GM12878 (cell line): ENCODE data around the gene RAP1GDS1. TPM values are rescaled to one million over a fixed set of nuclear protein-coding genes. Genes with fewer than 3 reads are reported as not detected.

Experiments used
- ATAC-seq: fragments of 200-7000 bp; cut with Tn5 transposase; 3 replicates; pipeline ENCODE4 v1.9.1; 2020; ENCODE audit warnings: mild to moderate bottlenecking, moderate library complexity
- BruUV-seq: library from RNA; stranded (reverse); fragments of 400-500 nt; replicated peaks from 2 replicates; lab custom pipeline; 2021; lab: Mats Ljungman, UMichigan
- CTCF ChIA-PET: fragments of 300-600 bp; sonication (Branson Sonifier 250); formaldehyde crosslinking; extraction: SDS; loops from one replicate; lab custom pipeline; 2021; ENCODE audit warnings: inconsistent platforms; lab: Yijun Ruan, JAX
- POLR2A ChIA-PET: fragments of 350-600 bp; formaldehyde crosslinking; extraction: SDS; loops from one replicate; lab custom pipeline; 2021; ENCODE audit warnings: inconsistent platforms; lab: Charles Lee
- RAD21 ChIA-PET: fragments of 300-600 bp; sonication (Branson Sonifier 250); formaldehyde crosslinking; loops from one replicate; lab custom pipeline; 2023; ENCODE audit warnings: antibody characterized with exemption; ENCODE audit not compliant: unreplicated experiment; lab: Charles Lee
- SMC1A ChIA-PET: fragments of 300-600 bp; sonication (Branson Sonifier 250); formaldehyde crosslinking; loops from one replicate; lab custom pipeline; 2023; ENCODE audit not compliant: unreplicated experiment, uncharacterized antibody; lab: Charles Lee
- DNase-seq: peaks from one replicate; pipeline ENCODE4 v3.0.0-alpha.2; 2011; ENCODE audit warnings: low read depth, low spot score
- FAIRE-seq: peaks from 3 replicates; lab custom pipeline; 2011; peaks lifted over from hg19 to GRCh38; lab: Jason Lieb, UNC
- H2AFZ ChIP-seq: 2 replicates; pipeline ENCODE4 v1.6.0; 2011; ENCODE audit warnings: low read depth, low read length, control low read depth; ENCODE audit not compliant: control insufficient read depth
- H3K27ac ChIP-seq: 2 replicates; pipeline ENCODE4 v1.5.1; 2011; ENCODE audit warnings: control low read depth; ENCODE audit not compliant: control insufficient read depth, insufficient read depth
- H3K27me3 ChIP-seq, 2 experiments: replicated peaks in 1 of 2; 2 replicates each; pipeline versions ENCODE4 v1.6.0 to v1.6.1; 2011; ENCODE audit warnings: low read length in 1 of 2; ENCODE audit not compliant: control insufficient read depth in 2 of 2, insufficient read depth in 2 of 2
- H3K36me3 ChIP-seq, 2 experiments: 2 replicates each; pipeline ENCODE4 v1.5.1; 2011; ENCODE audit warnings: low read length in 1 of 2; ENCODE audit not compliant: control insufficient read depth in 2 of 2, insufficient read depth in 2 of 2
- H3K4me1 ChIP-seq: 2 replicates; pipeline ENCODE4 v1.6.1; 2011; ENCODE audit warnings: mild to moderate bottlenecking, low read length, moderate library complexity, mixed read lengths; ENCODE audit not compliant: control insufficient read depth, insufficient read depth
- H3K4me2 ChIP-seq: 2 replicates; pipeline ENCODE4 v1.6.0; 2011; ENCODE audit warnings: control low read depth; ENCODE audit not compliant: control insufficient read depth, insufficient read depth
- H3K4me3 ChIP-seq: fragments of 200-600 bp; sonication (generic); 2 replicates; pipeline ENCODE4 v1.5.1; 2016
- H3K79me2 ChIP-seq: 2 replicates; pipeline ENCODE4 v1.6.0; 2011; ENCODE audit warnings: low read length; ENCODE audit not compliant: control insufficient read depth, insufficient read depth
- H3K9ac ChIP-seq: 2 replicates; pipeline ENCODE4 v1.8.0; 2011; ENCODE audit warnings: low read length, control low read depth, mixed read lengths; ENCODE audit not compliant: control insufficient read depth, insufficient read depth
- H3K9me3 ChIP-seq: replicated peaks from 3 replicates; pipeline ENCODE4 v1.5.1; 2011; ENCODE audit warnings: mild to moderate bottlenecking, low read length; ENCODE audit not compliant: control insufficient read depth, insufficient read depth
- H4K20me1 ChIP-seq: 2 replicates; pipeline ENCODE4 v1.6.0; 2011; ENCODE audit not compliant: control insufficient read depth, insufficient read depth
- ATF7 ChIP-seq: fragments of 450-650 bp; IDR thresholded peaks from 2 replicates; pipeline ENCODE4 v1.6.1; 2016; ENCODE audit warnings: low read depth, mild to moderate bottlenecking
- CHD2 ChIP-seq: IDR thresholded peaks from 2 replicates; pipeline ENCODE4 v1.6.1; 2011; ENCODE audit warnings: low read depth, low read length, improper control_type of control experiment, borderline replicate concordance
- GABPA ChIP-seq: IDR thresholded peaks from 2 replicates; pipeline ENCODE4 v1.6.1; 2014; ENCODE audit warnings: antibody characterized with exemption, low read depth, mild to moderate bottlenecking, inconsistent platforms
- KLF5 ChIP-seq: fragments of 450-650 bp; IDR thresholded peaks from 2 replicates; pipeline ENCODE4 v1.6.1; 2014; ENCODE audit warnings: mild to moderate bottlenecking; ENCODE audit not compliant: partially characterized antibody
- NFYB ChIP-seq: IDR thresholded peaks from 2 replicates; pipeline ENCODE4 v1.6.1; 2011; ENCODE audit warnings: low read depth, mild to moderate bottlenecking, low read length, improper control_type of control experiment, moderate library complexity; ENCODE audit not compliant: insufficient read depth
- PAX8 ChIP-seq: fragments of 450-650 bp; IDR thresholded peaks from 2 replicates; pipeline ENCODE4 v1.6.1; 2017; ENCODE audit warnings: mild to moderate bottlenecking, moderate library complexity
- POLR2A ChIP-seq: IDR thresholded peaks from 2 replicates; pipeline ENCODE4 v1.6.1; 2011; ENCODE audit warnings: low read depth, mild to moderate bottlenecking, low read length
- SIN3A ChIP-seq: IDR thresholded peaks from 2 replicates; pipeline ENCODE4 v1.6.1; 2012; ENCODE audit warnings: low read depth, low read length, improper control_type of control experiment
- SMC3 ChIP-seq: IDR thresholded peaks from 2 replicates; pipeline ENCODE4 v1.6.1; 2011; ENCODE audit warnings: low read length, improper control_type of control experiment, borderline replicate concordance
- STAT3 ChIP-seq: IDR thresholded peaks from 2 replicates; pipeline ENCODE4 v1.6.1; 2011; ENCODE audit warnings: low read depth, low read length, improper control_type of control experiment
- SUPT20H ChIP-seq: IDR thresholded peaks from 2 replicates; pipeline ENCODE4 v1.6.1; 2011; ENCODE audit warnings: low read depth, mild to moderate bottlenecking, low read length, moderate library complexity, borderline replicate concordance; ENCODE audit not compliant: control insufficient read depth
- TARDBP ChIP-seq: IDR thresholded peaks from 2 replicates; pipeline ENCODE4 v1.6.1; 2016; ENCODE audit warnings: borderline replicate concordance
- ZBED1 ChIP-seq: IDR thresholded peaks from 2 replicates; pipeline ENCODE4 v1.6.1; 2016; ENCODE audit warnings: borderline replicate concordance
- ZNF24 ChIP-seq: fragments of 450-650 bp; IDR thresholded peaks from 2 replicates; pipeline ENCODE4 v1.6.1; 2017; ENCODE audit warnings: antibody characterized with exemption, mild to moderate bottlenecking
- WGBS: methylation state at CpG from one replicate; pipeline ENCODE4 v1.1.6; 2016; ENCODE audit warnings: low lambda C conversion rate; ENCODE audit not compliant: insufficient replicate concordance, insufficient coverage; ENCODE audit errors: missing lambda C conversion rate; 5-methylcytosine and 5-hydroxymethylcytosine counted together
- in situ Hi-C: fragments of 300-500 bp; cut with MboI; formaldehyde crosslinking; loops from 9 replicates; pipeline ENCODE4 v1.14.3; 2018; ENCODE audit warnings: mixed read lengths
- intact Hi-C: fragments of 100-400 bp; cut with micrococcal nuclease; formaldehyde crosslinking; loops from one replicate; pipeline ENCODE4 v1.14.2; 2022; ENCODE audit not compliant: unreplicated experiment
- polyA plus RNA-seq, 11 experiments: library from polyadenylated mRNA; depleted of rRNA in 4 of 11; unstranded in 6 of 11; stranded (reverse) in 5 of 11; fragments of >200 nt; fragmentation: Nextera tagmentation in 4 of 11; fragmentation: Illumina TruSeq in 1 of 11; extraction: Ambion mirVana in 4 of 11; extraction: Trizol in 1 of 11; gene quantifications; 1 replicate in 1 of 11; 2 replicates in 10 of 11; pipeline versions ENCODE4 v1.2.1 to v1.2.3, GENCODE V29; 2011 to 2016; ENCODE audit warnings: inconsistent platforms in 2 of 11, missing spikeins in 2 of 11, low read depth in 1 of 11
- total RNA-seq, 4 experiments: library from RNA; depleted of rRNA in 3 of 4; stranded (reverse); fragments of >200 nt in 3 of 4; fragmentation: Illumina TruSeq in 1 of 4; extraction: Trizol in 1 of 4; gene quantifications; 2 replicates each; pipeline versions ENCODE4 v1.2.1 to v1.2.3, GENCODE V29; 2013 to 2021
- TF ChIP-seq, protein P1 (sequence below): IDR thresholded peaks from 2 replicates; pipeline ENCODE4 v1.6.1; 2012; ENCODE audit warnings: low read length, inconsistent platforms
- TF ChIP-seq, protein P2 (sequence below): IDR thresholded peaks from 2 replicates; pipeline ENCODE4 v1.6.1; 2011; ENCODE audit warnings: borderline replicate concordance, low read depth, mild to moderate bottlenecking, moderate library complexity, low read length; ENCODE audit not compliant: insufficient read depth, poor library complexity, severe bottlenecking
- TF ChIP-seq, protein P3 (sequence below): fragments of 450-650 bp; formaldehyde crosslinking; IDR thresholded peaks from 2 replicates; pipeline ENCODE4 v1.4.0; 2022; ENCODE audit warnings: mild to moderate bottlenecking, moderate library complexity
- TF ChIP-seq, protein P4 (sequence below): IDR thresholded peaks from 2 replicates; pipeline ENCODE4 v1.6.1; 2011; ENCODE audit warnings: low read depth, mild to moderate bottlenecking, low read length, moderate library complexity, borderline replicate concordance; ENCODE audit errors: extremely low read depth

The RAP1GDS1 gene
- total and polyA plus RNA-seq, 10 of the 15 experiments (the other 5 are each of a cell fraction or from before 2014, with no cell fraction given) = 12.0 to 30.5 (median 20.7) TPM

DNA sequence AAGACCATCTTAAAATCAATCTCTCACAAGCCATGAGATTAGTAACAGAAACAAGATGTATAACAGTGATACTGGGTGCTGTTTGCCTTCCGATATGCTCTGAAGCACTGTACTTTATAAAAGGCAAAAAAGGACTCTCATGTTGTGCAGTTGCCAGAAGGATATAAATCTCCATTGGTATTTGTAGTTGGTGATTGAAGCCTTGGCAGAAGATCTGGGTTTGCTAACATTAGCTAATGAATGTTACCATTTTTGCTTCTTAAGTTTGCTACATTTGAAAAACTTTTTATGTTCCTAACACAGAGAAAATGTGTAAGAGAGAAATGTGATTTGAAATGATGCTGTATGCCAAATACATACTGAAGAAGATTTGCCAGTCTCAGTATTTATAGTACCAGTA, 44.4 kb downstream of the RAP1GDS1 start (continued):
- no peak for TF ChIP-seq ATF7
- no peak for TF ChIP-seq STAT3
- no peak for TF ChIP-seq NFYB
- TF ChIP-seq, all 136 proteins: peak for 0

DNA sequence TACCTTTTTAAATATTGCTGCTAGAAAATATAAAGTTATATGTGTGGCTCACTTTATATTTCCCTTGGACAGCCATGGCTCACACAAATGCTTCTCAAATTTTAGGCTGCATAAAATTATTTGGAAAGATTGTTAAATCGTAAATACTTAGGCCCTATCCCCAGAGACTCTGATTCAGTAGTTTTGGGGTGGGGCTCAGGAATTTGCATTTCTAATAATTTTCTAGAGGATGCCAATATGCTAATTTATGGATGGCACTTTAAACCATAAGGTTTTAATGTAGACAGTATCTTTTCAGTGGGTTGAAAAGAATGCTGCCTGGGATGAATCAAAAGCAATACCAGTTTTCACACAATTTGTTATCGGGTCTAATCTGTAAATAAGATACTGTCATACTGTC, 49.7 kb downstream of the RAP1GDS1 start:
- FAIRE-seq (no peak), DNase-seq (no peak), ATAC-seq (no peak)
- ChIA-PET CTCF (no interaction called here), RAD21 (no interaction called here), SMC1A (no interaction called here), POLR2A (no interaction called here)
- no peaks in the 10 kb centered on the region for H3K27me3 ChIP-seq
- WGBS = 100% methylated on average over 2 of the region's 2 CpGs
- intact Hi-C loops = no loop called here
- H3K4me2 ChIP-seq = no peak overlapping the region
- BruUV-seq = no TSS peak
- in situ Hi-C loops = no loop called here
- H4K20me1 ChIP-seq = no peaks in the 10 kb centered on the region
- no peak overlapping the region for H3K9ac ChIP-seq
- H3K9me3 ChIP-seq = no peaks in the 10 kb centered on the region; the same call in 2 of the 3 replicates
- H3K79me2 ChIP-seq = no peaks in the 10 kb centered on the region
- no peak overlapping the region for H3K27ac ChIP-seq
- H2AFZ ChIP-seq = no peak overlapping the region
- H3K4me1 ChIP-seq = no peaks in the 10 kb centered on the region
- H3K36me3 ChIP-seq = no peaks in the 10 kb centered on the region
- no peak overlapping the region for H3K4me3 ChIP-seq
- TF ChIP-seq, protein P1, sequence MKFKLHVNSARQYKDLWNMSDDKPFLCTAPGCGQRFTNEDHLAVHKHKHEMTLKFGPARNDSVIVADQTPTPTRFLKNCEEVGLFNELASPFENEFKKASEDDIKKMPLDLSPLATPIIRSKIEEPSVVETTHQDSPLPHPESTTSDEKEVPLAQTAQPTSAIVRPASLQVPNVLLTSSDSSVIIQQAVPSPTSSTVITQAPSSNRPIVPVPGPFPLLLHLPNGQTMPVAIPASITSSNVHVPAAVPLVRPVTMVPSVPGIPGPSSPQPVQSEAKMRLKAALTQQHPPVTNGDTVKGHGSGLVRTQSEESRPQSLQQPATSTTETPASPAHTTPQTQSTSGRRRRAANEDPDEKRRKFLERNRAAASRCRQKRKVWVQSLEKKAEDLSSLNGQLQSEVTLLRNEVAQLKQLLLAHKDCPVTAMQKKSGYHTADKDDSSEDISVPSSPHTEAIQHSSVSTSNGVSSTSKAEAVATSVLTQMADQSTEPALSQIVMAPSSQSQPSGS = no peak
- TF ChIP-seq KLF5 (no peak), PAX8 (no peak), GABPA (no peak), SUPT20H (no peak), SIN3A (no peak), CHD2 (no peak), SMC3 (no peak), ZNF24 (no peak), TARDBP (no peak), ZBED1 (no peak), POLR2A (no peak)
- TF ChIP-seq, protein P2, sequence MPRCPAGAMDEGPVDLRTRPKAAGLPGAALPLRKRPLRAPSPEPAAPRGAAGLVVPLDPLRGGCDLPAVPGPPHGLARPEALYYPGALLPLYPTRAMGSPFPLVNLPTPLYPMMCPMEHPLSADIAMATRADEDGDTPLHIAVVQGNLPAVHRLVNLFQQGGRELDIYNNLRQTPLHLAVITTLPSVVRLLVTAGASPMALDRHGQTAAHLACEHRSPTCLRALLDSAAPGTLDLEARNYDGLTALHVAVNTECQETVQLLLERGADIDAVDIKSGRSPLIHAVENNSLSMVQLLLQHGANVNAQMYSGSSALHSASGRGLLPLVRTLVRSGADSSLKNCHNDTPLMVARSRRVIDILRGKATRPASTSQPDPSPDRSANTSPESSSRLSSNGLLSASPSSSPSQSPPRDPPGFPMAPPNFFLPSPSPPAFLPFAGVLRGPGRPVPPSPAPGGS = no peak
- TF ChIP-seq, protein P3, sequence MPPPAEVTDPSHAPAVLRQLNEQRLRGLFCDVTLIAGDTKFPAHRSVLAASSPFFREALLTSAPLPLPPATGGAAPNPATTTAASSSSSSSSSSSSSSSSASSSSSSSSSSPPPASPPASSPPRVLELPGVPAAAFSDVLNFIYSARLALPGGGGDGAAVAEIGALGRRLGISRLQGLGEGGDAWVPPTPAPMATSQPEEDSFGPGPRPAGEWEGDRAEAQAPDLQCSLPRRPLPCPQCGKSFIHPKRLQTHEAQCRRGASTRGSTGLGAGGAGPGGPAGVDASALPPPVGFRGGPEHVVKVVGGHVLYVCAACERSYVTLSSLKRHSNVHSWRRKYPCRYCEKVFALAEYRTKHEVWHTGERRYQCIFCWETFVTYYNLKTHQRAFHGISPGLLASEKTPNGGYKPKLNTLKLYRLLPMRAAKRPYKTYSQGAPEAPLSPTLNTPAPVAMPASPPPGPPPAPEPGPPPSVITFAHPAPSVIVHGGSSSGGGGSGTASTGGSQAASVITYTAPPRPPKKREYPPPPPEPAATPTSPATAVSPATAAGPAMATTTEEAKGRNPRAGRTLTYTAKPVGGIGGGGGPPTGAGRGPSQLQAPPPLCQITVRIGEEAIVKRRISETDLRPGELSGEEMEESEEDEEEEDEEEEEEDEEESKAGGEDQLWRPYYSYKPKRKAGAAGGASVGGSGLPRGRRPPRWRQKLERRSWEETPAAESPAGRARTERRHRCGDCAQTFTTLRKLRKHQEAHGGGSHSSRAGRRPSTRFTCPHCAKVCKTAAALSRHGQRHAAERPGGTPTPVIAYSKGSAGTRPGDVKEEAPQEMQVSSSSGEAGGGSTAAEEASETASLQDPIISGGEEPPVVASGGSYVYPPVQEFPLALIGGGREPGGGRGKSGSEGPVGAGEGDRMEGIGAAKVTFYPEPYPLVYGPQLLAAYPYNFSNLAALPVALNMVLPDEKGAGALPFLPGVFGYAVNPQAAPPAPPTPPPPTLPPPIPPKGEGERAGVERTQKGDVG (CRISPR knock-in tag) = no peak
- TF ChIP-seq, protein P4, sequence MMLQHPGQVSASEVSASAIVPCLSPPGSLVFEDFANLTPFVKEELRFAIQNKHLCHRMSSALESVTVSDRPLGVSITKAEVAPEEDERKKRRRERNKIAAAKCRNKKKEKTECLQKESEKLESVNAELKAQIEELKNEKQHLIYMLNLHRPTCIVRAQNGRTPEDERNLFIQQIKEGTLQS = no peak
